Measurements from ENCODE around the gene TMEM158.

TMEM158 gene

GRCh38 chr3:45182915-45183871, 42.9 kb downstream of the TMEM158 start:
- Mint-ChIP-seq H3K27me3 (ENCODE audit: low read depth) (peaks cover 9% of the 10 kb centered on the region), H3K4me3 (no peak overlapping the region), H3K9me3 (no peaks in the 10 kb centered on the region), H3K4me1 (ENCODE audit: low read depth) (peaks cover 34% of the 10 kb centered on the region), H3K27ac (no peak overlapping the region), H3K36me3 (ENCODE audit: low read depth) (no peaks in the 10 kb centered on the region)
- DNase-seq (ENCODE audit: low spot score): no peak

- no peak for DNase-seq (ENCODE audit: low spot score)
- Mint-ChIP-seq H3K36me3 (ENCODE audit: low read depth) (no peaks in the 10 kb centered on the region), H3K4me3 (no peak overlapping the region), H3K9me3 (no peaks in the 10 kb centered on the region), H3K27me3 (ENCODE audit: low read depth) (peaks cover 12% of the 10 kb centered on the region), H3K27ac (no peak overlapping the region), H3K4me1 (ENCODE audit: low read depth) (peaks cover 20% of the 10 kb centered on the region)
Measured at GRCh38 chr3:45181496-45181895, 44.6 kb downstream of the TMEM158 start.

- DNase-seq (ENCODE audit: low spot score): no peak
- H3K27ac Mint-ChIP-seq: no peak overlapping the region
- H3K9me3 Mint-ChIP-seq: no peaks in the 10 kb centered on the region
- H3K4me3 Mint-ChIP-seq: no peak overlapping the region
- peaks cover 12% of the 10 kb centered on the region for H3K27me3 Mint-ChIP-seq (ENCODE audit: low read depth)
- no peaks in the 10 kb centered on the region for H3K36me3 Mint-ChIP-seq (ENCODE audit: low read depth)
- H3K4me1 Mint-ChIP-seq (ENCODE audit: low read depth): peaks cover 18% of the 10 kb centered on the region
Measured at GRCh38 chr3:45180899-45181298, 45.2 kb downstream of the TMEM158 start.

GRCh38 chr3:45180051-45180450, 46.0 kb downstream of the TMEM158 start:
- no peak overlapping the region for H3K27ac Mint-ChIP-seq
- DNase-seq (ENCODE audit: low spot score): no peak

GRCh38 chr3:45179163-45179562, 46.9 kb downstream of the TMEM158 start:
- peaks cover 6% of the 10 kb centered on the region for H3K4me1 Mint-ChIP-seq (ENCODE audit: low read depth)
- DNase-seq (ENCODE audit: low spot score): no peak
- no peaks in the 10 kb centered on the region for H3K36me3 Mint-ChIP-seq (ENCODE audit: low read depth)
- no peak overlapping the region for H3K27ac Mint-ChIP-seq
- H3K9me3 Mint-ChIP-seq: no peaks in the 10 kb centered on the region
- H3K4me3 Mint-ChIP-seq: no peak overlapping the region
- peaks cover 9% of the 10 kb centered on the region for H3K27me3 Mint-ChIP-seq (ENCODE audit: low read depth)

More at GRCh38 chr3:45180051-45180450, 46.0 kb downstream of the TMEM158 start:
- H3K36me3 Mint-ChIP-seq (ENCODE audit: low read depth): no peaks in the 10 kb centered on the region
- peaks cover 12% of the 10 kb centered on the region for H3K4me1 Mint-ChIP-seq (ENCODE audit: low read depth)
- no peak overlapping the region for H3K4me3 Mint-ChIP-seq
- no peaks in the 10 kb centered on the region for H3K9me3 Mint-ChIP-seq
- H3K27me3 Mint-ChIP-seq (ENCODE audit: low read depth): peaks cover 9% of the 10 kb centered on the region

GRCh38 chr3:45178183-45179023, 47.7 kb downstream of the TMEM158 start:
- peaks cover 9% of the 10 kb centered on the region for H3K27me3 Mint-ChIP-seq (ENCODE audit: low read depth)
- H3K4me3 Mint-ChIP-seq: no peak overlapping the region
- H3K9me3 Mint-ChIP-seq: no peaks in the 10 kb centered on the region

GRCh38 chr3:45176912-45177311, 49.2 kb downstream of the TMEM158 start:
- no peak overlapping the region for H3K4me3 Mint-ChIP-seq
- no peaks in the 10 kb centered on the region for H3K4me1 Mint-ChIP-seq (ENCODE audit: low read depth)
- H3K27me3 Mint-ChIP-seq (ENCODE audit: low read depth): peaks cover 9% of the 10 kb centered on the region

More at GRCh38 chr3:45178183-45179023, 47.7 kb downstream of the TMEM158 start:
- no peaks in the 10 kb centered on the region for H3K36me3 Mint-ChIP-seq (ENCODE audit: low read depth)
- H3K4me1 Mint-ChIP-seq (ENCODE audit: low read depth): peaks cover 6% of the 10 kb centered on the region
- no peak overlapping the region for H3K27ac Mint-ChIP-seq
- DNase-seq (ENCODE audit: low spot score): no peak

More at GRCh38 chr3:45176912-45177311, 49.2 kb downstream of the TMEM158 start:
- DNase-seq (ENCODE audit: low spot score): no peak
- Mint-ChIP-seq H3K27ac (no peak overlapping the region), H3K36me3 (ENCODE audit: low read depth) (no peaks in the 10 kb centered on the region), H3K9me3 (no peaks in the 10 kb centered on the region)

Data from T-helper 2 cell treated with Interferon-gamma antibody and Interleukin-4, amounts not matched to agents 5 μg/mL and 100 μg/mL, for 36 hours (primary cell).